ENCODE results near the gene GGT7.
A peak's percentile ranks its signal among the peaks of the same experiment; 100 is the strongest.
"Not testable (repeated sequence)": the region's sequence is repeated elsewhere in the genome, so short reads cannot be mapped to it uniquely, and the experiment has no call there.

Gene GGT7

DNA sequence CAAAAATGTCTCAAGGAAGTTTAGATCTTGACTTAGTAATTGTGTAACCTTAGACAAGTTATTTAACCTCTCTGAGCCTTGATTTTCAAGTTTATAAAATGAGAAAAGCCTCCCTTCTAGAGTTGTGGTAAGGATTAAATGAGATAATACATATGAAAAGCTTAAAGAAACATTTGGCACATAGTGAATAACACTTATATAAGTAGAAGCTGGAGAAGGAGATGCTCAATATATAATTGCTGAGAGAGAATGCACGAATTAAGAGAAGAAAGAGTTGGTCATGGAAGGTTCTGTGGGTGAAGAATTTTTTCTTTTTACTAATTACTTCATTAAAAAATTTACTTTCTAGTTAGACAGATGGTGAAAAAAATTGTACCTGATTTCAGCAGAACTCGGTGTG, 9.0 kb upstream of the GGT7 start:
- no peak for DNase-seq (ENCODE audit: low read depth)

DNA sequence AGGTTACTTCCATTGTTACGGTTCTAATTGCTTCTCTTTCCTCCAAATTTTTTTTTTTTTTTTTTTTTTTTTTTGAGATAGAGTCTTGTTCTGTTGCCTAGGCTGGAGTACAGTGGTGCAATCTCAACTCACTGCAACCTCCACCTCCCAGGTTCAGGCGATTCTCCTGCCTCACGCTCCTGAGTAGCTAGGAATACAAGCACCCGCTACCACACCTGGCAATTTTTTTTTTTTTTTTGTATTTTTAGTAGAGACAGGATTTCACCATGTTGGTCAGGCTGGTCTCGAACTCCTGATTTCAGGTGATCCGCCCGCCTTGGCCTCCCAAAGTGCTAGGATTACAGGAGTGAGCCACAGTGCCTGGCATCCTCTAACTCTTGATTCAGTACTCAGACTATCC, 8.3 kb upstream of the GGT7 start:
- not testable (repeated sequence) for DNase-seq (ENCODE audit: low read depth)

DNA sequence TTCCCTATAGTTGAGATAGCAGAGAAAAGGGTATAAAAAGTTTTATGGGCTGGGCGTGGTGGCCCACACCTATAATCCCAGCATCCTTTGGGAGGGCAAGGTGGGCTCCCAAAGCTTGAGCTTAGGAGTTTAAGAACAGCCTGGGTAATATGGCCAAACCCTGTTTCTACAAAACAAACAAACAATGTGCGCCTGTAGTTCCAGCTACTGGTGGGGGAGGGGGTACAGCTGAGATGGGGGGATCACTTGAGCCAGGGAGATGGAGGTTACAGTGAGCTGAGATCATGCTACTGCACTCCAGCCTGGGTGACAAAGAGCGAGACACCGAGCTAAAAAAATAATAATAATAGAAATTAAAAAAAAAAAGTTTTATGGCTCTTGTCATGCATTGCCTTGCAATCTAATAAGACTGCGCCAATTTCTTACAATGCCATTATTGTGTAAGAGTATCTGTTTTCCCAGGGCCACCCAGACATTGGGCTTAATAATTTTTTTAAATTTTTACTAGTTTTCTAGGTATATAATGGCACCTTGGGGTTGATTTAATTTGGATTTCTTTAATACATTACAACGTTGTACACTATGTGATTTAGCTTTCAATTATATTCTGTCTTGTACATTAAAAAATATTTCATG, 7.7 kb upstream of the GGT7 start:
- DNase-seq (ENCODE audit: low read depth), result no peak

DNA sequence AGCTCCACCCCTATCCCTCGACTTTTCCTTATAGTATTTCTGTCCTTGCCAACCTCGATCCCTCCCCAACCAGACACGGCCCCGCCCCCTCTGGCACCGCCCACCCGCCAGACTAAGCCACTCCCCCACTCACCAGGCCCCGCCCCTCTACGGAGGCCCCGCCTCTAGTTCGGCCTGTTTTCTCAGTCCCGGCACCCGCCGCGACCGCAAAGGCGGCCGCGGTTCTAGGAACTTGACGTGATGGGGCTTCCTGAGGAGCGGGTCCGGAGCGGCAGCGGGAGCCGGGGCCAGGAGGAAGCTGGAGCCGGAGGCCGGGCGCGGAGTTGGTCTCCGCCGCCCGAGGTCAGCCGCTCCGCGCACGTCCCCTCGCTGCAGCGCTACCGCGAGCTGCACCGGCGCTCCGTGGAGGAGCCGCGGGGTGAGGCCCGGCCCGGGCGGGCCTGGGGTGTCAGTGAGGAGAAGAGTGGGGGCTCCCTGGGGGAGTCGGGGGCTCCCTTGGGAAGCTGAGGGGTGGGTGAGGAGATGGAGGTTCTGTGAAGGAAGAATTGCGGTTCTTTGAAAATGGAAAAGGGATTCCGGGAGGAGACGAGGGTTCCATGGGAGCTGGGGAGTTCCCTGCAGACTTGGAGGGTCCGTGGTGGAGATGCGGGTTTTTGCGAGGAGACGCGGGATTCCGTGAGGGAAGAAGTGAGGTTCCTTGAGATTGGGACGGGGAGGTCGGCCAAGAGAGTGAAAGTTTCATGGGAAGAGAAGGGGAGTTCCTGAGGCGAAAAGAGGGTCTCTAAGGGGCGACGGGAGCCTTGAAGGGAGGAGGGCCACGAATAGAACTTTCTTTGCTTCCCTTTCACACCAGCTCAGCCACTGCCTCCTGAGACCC, 4.0 kb upstream of the GGT7 start, which contains the start of gene ACSS2:
ACSS2 (plus strand) TSS at position 207 of the 877 bp plus-strand sequence; CDS start at position 241, 34 bp downstream.
- DNase-seq (ENCODE audit: low read depth), result no peak

DNA sequence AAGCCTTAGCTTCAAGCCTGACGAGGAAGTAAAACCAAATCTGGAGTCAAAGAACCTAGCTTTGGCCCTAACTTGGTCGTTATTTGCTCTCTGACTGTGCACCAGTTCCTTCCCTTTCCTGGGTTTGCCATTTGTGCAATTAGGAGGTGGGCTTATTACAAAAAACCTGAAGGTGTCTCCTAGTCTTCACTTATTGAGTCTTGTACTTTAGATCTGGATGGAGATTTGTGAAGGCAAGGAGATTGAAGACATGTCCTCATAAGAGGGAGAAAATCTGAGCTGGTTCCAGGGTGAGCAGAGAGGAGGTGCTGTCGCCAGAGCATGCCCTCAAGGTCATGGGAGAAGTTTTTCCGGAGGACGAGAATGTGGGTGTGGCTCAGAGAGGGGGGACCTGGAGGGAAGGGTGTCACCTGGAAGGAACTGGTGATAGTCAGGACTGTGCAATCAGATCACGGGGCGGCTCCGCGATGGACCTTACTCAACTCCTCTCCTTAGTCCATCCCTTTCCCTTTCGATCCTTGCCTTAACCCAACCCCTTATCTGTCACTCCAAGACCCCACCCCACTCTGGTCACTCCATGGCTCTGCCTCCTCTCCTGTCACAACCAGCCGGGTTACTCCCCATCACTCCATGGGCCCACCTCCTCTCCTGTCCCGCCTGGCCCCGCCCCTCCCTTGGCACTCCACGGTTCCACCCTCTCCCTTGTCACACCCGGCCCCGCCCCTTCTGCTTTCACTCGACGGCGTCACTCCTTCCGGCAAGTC, 3.2 kb upstream of the GGT7 start:
- peak; percentile 99 for DNase-seq (ENCODE audit: low read depth)

DNA sequence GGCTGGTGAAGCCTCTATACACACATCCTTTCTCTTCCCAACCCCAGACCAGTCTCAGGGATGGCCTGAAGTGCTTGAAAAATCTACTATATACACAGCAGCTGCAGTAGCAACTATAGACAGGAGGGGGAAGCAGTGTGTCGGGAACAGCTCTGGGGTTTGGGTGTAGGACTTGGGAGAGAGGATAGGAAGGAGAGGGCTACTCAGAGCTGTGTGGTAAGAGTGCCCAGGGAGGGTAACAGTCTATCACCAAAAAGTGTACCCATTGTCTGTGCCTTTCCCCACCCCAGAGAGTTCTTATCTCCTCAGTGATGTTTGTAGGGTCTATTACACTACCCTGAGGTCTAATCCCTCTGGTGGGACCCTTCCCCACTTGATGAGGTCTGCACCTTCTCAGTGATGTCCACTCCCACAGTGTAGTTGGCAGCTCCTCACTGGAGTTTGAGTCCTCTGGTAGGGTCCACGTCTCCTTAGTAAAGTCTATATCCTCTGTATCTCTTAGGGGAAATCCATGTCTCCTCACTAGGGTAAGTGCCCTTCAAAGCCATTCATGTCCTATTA, 1.5 kb upstream of the GGT7 start:
- peak; percentile 85 for DNase-seq (ENCODE audit: low read depth)

DNA sequence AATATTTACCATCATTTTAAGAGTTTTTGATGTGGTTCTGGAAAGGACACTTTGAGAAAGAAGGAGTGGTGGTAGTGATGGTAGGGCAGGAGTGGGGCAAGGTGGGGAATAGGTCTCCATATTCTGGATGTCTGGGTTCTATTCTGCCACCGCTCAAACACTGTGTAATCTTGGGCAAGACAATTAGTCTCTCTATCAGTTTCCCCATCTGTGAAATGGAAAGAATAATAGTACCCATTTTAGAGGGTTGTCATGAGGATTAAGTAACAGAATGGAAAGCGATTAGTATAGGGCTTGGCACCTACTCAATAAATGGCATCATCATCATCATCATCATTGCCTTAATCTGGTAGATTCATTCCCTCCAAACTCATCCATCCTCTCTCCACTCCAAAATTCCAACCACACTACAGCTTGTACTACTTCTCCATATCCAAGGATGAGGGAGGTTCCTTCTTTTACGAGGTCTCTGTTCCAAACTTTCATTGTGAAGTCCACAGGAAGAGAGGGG, 982 bp upstream of the GGT7 start:
- DNase-seq (ENCODE audit: low read depth), result no peak

DNA sequence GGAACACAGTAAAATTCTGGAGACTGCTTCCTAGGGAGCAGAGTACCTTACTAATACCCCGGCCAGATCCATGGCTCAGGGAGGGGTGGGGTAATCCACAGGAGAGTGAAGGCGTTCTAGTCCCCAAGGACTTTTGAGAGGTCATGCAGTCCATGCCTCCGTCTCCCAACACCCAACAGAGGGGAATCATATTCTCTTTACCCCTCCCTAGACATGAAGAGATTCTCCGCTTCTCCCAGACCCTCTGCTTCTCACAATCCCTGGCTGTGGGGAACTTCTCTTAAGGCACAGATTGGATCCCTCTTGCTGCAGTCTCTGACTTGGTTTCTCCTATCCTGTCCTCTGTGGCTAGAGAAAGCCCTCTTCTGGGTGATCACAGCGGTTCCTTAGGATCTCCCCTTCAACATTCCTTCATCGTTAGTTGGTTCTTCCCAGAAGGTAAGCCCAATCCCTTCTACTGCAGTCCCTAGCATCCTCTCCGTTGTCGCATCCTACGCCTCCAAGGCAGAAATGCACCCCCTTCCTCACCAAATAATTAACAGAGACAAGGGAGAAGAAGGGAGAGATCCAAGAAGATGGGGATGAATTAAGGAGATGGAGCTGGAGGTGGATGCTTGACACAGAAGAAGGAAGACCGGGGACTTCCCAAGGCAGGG, 562 bp downstream of the GGT7 start:
- DNase-seq (ENCODE audit: low read depth), result no peak

DNA sequence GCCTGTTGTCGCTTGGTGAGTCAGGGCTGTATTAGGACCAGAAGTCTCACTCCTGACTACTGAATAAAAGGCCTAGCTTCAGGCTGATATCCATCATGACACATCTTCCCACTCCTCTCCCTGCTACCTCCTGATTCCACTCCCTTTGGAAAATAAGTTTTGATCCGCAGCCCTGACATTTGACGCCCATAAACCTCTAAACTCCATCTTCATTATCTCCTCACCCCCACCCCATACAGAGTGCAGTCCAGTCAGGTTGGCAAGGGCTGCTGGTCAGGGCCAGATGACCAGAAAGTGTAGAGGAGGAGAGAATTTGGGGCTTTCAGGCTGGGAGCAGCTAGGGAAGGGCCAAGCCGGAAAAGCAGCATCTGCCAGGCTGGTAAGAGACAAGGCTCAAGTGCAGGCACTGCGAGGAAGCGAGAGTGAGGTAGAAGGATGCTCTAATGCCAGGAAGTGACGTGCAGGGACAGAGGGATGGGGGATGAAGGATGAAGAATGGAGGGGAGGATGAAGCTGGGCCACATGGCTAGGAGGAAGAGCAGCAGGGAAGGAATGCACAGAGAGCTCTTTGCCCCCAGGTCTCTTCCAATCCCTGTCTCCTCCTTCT, 1.2 kb downstream of the GGT7 start:
- no peak for DNase-seq (ENCODE audit: low read depth)

DNA sequence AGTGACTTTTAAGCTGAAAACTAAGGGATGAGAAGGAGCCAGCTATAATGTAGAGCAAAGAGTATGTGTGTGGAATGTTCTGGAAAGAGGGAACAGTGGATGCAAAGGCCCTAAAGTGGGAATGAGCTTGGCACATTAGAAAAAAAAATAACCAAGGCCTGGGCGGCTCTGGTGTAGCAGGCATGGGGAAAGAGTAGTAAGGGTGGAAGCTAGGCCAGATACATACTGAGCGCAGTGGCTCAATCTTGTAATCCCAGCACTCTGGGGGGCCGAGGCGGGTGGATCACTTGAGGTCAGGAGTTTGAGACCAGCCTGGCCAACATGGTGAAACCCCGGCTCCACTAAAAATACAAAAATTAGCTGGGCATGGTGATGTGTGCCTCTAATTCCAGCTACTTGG, 8.4 kb downstream of the GGT7 start:
- DNase-seq (ENCODE audit: low read depth), result no peak

DNA sequence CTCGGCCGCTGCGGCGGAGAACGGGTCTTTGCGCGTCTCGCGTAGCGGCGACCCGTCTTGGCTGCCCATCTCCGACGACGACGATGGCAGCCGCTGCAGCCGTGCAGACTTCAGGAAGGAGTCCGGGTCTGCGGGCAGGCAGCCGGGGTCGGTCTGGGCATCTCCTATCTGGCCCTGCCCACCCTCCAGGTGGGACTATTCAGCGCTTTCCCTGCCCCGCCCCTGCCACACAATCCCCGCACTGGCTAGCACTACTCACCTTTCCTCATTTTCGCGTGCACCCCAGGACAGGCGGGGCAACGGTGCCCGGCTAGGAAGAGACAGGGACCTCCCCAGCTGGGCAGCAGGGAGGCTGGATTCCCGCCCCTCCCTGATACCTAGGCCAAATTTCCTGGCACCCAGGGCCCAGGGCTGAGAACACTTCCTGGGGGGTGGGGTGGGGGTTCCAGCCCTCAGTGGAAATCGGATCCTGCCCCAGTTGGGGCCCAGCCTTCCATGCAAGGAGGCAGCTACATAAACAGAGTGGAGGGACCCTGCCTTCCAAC, 9.2 kb downstream of the GGT7 start:
- DNase-seq (ENCODE audit: low read depth), result no peak

DNA sequence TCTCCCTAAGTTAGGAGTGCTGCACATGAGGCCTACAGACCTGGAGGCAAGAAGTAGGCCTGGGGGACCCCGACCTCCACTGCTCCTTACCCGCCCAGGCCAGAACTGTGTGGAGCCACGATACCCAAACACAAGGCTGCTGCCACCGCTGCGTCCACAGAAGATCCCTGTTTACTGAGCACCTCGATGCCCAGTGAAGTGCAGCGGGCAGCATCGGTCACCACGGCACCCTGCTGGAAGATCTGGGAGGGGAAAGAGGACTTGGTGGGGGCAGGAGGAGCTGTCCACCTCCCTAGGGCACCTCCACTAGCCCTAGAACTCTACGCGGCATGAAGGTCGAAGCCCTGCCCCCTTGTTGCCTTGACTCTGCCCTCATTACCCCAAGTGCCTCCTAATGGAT, 9.9 kb downstream of the GGT7 start:
- DNase-seq (ENCODE audit: low read depth), result no peak

DNA sequence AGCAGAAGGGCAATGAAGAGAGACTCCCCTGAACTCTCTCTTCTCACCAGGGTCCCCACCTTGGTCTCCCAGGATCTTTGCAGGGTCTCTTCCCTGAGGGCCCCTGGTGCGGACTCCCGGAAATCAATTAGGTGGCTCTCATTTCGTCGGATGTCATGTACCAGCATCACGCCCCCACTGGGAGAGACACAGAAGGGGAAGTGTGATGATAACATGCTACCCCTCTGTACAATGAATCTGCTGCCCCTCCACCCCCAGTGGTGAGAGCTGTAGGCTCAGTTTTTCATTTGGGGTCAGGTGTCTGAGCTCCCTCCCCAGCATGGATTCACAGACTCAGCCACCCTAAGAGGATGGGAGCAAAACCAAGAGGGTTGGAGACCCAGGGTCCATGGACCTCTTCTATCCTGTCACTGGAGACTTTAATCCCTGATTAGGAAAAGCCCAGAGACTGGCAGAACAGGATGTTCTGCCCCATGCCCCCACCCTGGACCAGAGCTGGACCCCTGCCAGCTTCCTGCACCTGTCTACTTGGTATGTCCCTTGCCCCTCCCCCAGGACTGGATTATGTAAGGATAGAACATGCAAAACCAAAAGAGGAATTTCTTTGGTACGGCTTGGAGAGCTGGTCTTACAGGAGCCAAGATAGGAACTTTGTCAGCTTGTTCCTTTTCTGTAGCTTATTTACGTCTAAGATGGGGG, 11.1 kb downstream of the GGT7 start:
- DNase-seq (ENCODE audit: low read depth), result no peak

DNA sequence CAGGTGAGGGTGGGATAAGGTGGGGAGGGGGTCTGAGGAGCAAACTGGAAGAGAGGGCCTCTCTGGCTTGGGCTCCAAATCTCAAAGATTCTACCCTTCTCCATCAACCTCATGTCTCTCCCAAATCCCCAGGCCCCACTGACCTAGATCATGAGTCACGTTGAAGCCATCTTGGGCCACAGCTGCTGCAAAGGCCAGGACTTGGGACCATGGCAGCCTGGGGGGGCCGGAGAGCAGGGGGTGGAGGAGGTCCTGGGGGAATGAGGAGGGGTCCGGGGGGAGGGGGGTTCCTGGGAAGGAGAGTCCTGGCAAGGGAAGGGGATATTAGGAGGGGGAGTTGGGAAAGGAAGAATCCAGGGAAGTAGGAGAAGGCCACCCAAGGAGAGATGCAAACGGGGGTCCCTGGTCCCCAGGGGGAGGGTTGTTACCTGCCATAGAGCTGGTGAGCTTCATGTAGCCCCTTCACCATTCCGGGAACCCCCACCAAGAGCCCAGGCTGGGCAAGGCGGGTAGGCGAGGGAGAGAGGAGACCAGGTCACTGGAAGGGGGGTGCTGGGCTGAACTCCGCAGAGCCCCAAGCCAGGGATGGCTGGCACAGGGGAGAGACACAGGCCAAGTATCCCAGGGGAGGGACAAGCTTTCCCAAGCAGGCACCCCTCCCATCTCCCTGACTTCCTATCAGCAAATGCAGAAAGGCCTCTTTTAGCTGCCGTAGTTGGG, 12.7 kb downstream of the GGT7 start:
- no peak for DNase-seq (ENCODE audit: low read depth)

DNA sequence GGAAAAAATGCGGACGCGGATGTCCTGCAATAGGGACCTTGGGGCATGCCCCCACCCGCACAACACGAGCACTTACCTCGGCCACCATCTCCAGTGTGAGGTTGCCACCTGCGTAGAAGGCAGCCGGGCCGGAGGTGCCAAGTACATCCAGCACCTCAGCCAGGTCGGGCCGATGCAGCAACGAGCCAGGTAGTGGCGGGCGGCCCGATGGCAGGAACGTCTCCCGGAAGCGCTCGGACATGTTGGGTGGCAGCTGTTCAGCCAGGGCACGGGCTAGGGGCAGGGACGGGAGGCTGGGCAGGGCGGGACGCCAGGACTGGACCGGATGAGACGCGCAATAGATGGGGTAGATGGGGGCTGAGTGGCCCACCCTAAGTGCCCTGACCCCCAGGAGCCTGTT, 13.3 kb downstream of the GGT7 start:
- no peak for DNase-seq (ENCODE audit: low read depth)

DNA sequence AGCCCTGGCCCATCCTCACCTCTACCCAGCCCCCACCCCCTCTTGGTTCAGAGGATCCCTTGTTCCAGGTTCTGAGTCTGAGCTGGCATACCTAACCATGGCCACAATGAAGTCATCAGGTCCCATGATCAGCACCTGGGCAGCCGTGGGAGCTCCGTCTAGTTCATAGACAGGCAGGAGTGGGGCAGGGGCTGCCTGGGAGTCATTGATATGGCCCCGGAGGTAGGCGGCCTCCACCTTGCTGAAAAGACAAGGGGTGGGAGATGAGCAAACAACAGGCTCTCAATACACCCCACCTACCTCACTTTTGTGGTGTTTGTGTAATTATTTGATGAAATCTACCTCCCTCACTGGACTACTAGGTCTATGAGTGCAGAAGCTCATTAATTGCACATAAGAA, 20.4 kb downstream of the GGT7 start:
- no peak for DNase-seq (ENCODE audit: low read depth)

DNA sequence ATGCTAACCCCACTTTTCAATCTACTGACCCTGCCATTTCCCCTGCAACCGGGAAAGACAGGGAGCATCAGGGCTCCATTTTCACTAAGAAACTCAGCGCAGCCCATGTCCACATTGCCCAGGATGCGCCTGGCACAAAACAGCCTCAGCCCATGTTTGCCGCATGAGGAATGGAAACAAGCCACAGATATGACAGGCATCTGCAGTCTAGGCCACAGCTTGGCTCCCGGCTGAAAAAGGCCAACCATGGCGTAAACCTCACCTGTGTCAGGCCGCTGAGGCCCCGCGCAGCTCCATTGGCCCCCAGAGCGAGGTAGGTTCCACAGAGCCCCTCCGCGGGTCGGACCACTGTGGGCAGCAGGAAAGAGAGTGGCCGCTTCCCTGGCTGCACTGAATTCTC, 21.7 kb downstream of the GGT7 start:
- no peak for DNase-seq (ENCODE audit: low read depth)

DNA sequence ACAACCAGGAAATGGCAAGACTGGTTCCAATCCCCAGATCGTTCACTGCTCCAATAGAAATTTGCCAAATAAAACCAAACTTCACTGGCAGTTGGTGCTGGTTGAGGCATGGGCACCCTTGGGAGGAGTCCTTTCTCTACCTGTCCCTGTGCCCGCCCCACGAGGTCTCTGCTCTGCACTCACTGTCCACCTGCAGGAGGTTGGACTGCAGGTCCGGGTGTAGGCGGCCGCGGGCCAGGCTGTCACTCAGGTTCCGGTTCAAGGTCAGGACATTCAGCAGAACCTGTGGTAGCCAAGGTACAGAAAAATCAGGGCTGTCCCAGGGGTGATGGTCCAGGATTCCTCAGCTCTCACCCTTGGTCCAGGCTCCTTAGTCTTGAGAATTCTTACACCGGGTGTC, 22.9 kb downstream of the GGT7 start:
- DNase-seq (ENCODE audit: low read depth), result no peak

DNA sequence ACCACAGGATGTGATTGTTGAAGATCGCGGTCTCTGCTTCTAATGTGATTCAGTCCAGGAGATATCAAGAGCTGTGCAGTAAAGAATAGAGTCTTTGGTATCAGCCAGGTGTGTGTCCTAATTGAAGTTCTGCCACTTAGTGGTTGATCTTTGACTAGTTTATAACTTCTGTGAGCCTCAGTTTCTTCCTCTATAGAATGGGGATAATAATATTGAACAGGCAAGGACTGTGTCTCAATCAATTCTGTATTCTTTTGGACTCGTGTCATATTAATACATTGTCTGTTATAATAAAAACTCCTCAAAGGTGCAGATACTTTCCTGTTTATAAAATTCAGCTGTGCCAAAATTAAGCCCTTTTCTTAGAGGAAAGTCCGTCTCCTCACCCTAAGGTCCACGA, 24.1 kb downstream of the GGT7 start:
- DNase-seq (ENCODE audit: low read depth), result no peak

DNA sequence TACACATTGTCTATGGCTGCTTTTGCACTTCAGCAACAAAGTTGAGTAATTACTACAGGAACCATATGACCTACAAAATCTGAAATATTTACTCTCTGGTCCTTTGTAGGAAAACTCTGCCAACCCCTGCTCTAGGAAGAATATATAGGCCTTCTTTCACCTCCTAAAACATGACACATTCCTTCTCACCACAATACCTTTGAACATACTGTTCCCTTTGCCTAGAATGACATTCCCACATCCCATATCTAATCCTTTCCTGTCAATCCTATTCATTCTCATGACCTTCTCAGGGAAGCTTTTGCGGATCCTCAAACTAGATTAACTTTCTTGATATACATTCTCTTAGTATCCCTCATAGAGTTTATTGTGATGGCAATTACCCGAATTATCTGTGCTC, 29.2 kb downstream of the GGT7 start:
- no peak for DNase-seq (ENCODE audit: low read depth)

Data from fibroblast of the conjunctiva (primary cell).